H1 (cell line): ENCODE data around the gene KBTBD2. TPM values are rescaled to one million over a fixed set of nuclear protein-coding genes. Genes with fewer than 3 reads are reported as not detected.

Experiments used
- CTCF ChIA-PET: fragments of 300-600 bp; sonication (Branson Sonifier 250); formaldehyde crosslinking; loops from one replicate; lab custom pipeline; 2021; ENCODE audit not compliant: partially characterized antibody; lab: Charles Lee
- POLR2A ChIA-PET: fragments of 300-600 bp; sonication (Branson Sonifier 250); formaldehyde crosslinking; loops from one replicate; lab custom pipeline; 2021; ENCODE audit warnings: inconsistent platforms; ENCODE audit not compliant: partially characterized antibody; lab: Charles Lee
- DNase-seq, 2 experiments: peaks; one replicate each; pipeline versions ENCODE4 v3.0.0 to v3.0.0-alpha.2; 2010 to 2022; ENCODE audit warnings: low spot score in 2 of 2, low read depth in 1 of 2, mixed read lengths in 1 of 2
- FAIRE-seq: peaks from 2 replicates; lab custom pipeline; 2011; peaks lifted over from hg19 to GRCh38; lab: Jason Lieb, UNC
- H2AFZ ChIP-seq: 2 replicates; pipeline ENCODE4 v1.8.1; 2012; ENCODE audit warnings: low read length, inconsistent platforms
- H2AK5ac ChIP-seq: 2 replicates; pipeline ENCODE4 v1.6.1; 2013; ENCODE audit warnings: low read depth, low read length
- H2BK120ac ChIP-seq: replicated peaks from 2 replicates; pipeline ENCODE3; 2013; ENCODE audit warnings: low read depth, low read length, inconsistent platforms
- H2BK12ac ChIP-seq: 2 replicates; pipeline ENCODE4 v1.6.1; 2013; ENCODE audit warnings: low read depth, low read length
- H2BK15ac ChIP-seq: 2 replicates; pipeline ENCODE4 v1.6.1; 2013; ENCODE audit warnings: low read length
- H2BK20ac ChIP-seq: 2 replicates; pipeline ENCODE4 v1.6.1; 2013; ENCODE audit warnings: low read length
- H2BK5ac ChIP-seq: 2 replicates; pipeline ENCODE4 v1.6.1; 2013; ENCODE audit warnings: low read depth, low read length
- H3K14ac ChIP-seq: 2 replicates; pipeline ENCODE4 v1.6.1; 2013; ENCODE audit warnings: inconsistent platforms; ENCODE audit not compliant: insufficient read length
- H3K18ac ChIP-seq: 2 replicates; pipeline ENCODE4 v1.6.1; 2013; ENCODE audit warnings: low read length; ENCODE audit errors: extremely low read depth
- H3K23ac ChIP-seq: 2 replicates; pipeline ENCODE4 v1.6.1; 2013; ENCODE audit warnings: inconsistent platforms; ENCODE audit not compliant: insufficient read length
- H3K23me2 ChIP-seq: 2 replicates; pipeline ENCODE4 v1.6.1; 2013; ENCODE audit warnings: low read depth, low read length
- H3K27ac ChIP-seq: 2 replicates; pipeline ENCODE4 v1.6.1; 2011; ENCODE audit warnings: low read depth, low read length, inconsistent platforms
- H3K27me3 ChIP-seq, 4 experiments: replicated peaks in 1 of 4; 1 replicate in 1 of 4; 2 replicates in 3 of 4; pipeline versions ENCODE4 v1.6.1 to v1.8.1; 2011 to 2013; ENCODE audit warnings: low read length in 3 of 4, mild to moderate bottlenecking in 3 of 4, inconsistent platforms in 2 of 4, mixed read lengths in 2 of 4, moderate library complexity in 1 of 4; ENCODE audit not compliant: control insufficient read depth in 3 of 4, insufficient read depth in 3 of 4; ENCODE audit errors: extremely low read depth in 1 of 4
- H3K36me3 ChIP-seq, 4 experiments: 2 replicates each; pipeline versions ENCODE4 v1.6.1 to v1.8.1; 2011 to 2013; ENCODE audit warnings: mild to moderate bottlenecking in 4 of 4, low read length in 3 of 4, moderate library complexity in 2 of 4, control low read depth in 1 of 4, inconsistent platforms in 1 of 4; ENCODE audit not compliant: insufficient read depth in 4 of 4, control insufficient read depth in 2 of 4
- H3K4ac ChIP-seq: replicated peaks from 2 replicates; pipeline ENCODE3; 2013; ENCODE audit warnings: low read length, low read depth, mixed read lengths, inconsistent platforms; ENCODE audit not compliant: insufficient read length
- H3K4me1 ChIP-seq, 4 experiments: replicated peaks in 1 of 4; 1 replicate in 1 of 4; 2 replicates in 3 of 4; pipeline versions ENCODE4 v1.6.1 to v1.8.1; 2011 to 2013; ENCODE audit warnings: low read length in 3 of 4, inconsistent platforms in 2 of 4, mixed read lengths in 1 of 4; ENCODE audit not compliant: insufficient read depth in 4 of 4, control insufficient read depth in 3 of 4
- H3K4me2 ChIP-seq, 2 experiments: 2 replicates each; pipeline versions ENCODE4 v1.6.1 to v1.8.1; 2011 to 2013; ENCODE audit warnings: low read depth in 2 of 2, low read length in 2 of 2, control low read depth in 1 of 2, inconsistent platforms in 1 of 2, mild to moderate bottlenecking in 1 of 2; ENCODE audit not compliant: insufficient read depth in 1 of 2
- H3K4me3 ChIP-seq, 4 experiments: fragments of 200-600, 300-600 bp in 1 of 4; sonication (generic), shearing (Covaris generic), sonication (Bioruptor Twin) in 1 of 4; 2 replicates each; pipeline versions ENCODE4 v1.5.1 to v1.8.1; 2011 to 2016; ENCODE audit warnings: low read length in 4 of 4, low read depth in 3 of 4, control low read depth in 2 of 4, inconsistent platforms in 2 of 4, mild to moderate bottlenecking in 2 of 4, mixed read lengths in 1 of 4, moderate library complexity in 1 of 4; ENCODE audit not compliant: insufficient read depth in 2 of 4; ENCODE audit errors: extremely low read depth in 1 of 4
- H3K56ac ChIP-seq: replicated peaks from 2 replicates; pipeline ENCODE3; 2013; ENCODE audit warnings: low read depth, mild to moderate bottlenecking, mixed read lengths, low read length, inconsistent platforms; ENCODE audit not compliant: insufficient read length
- H3K79me1 ChIP-seq: 2 replicates; pipeline ENCODE4 v1.6.1; 2013; ENCODE audit warnings: low read depth, low read length, control low read depth
- H3K79me2 ChIP-seq, 2 experiments: 2 replicates each; pipeline versions ENCODE4 v1.6.1 to v1.8.1; 2012 to 2013; ENCODE audit warnings: low read length in 2 of 2, mild to moderate bottlenecking in 2 of 2, inconsistent platforms in 1 of 2; ENCODE audit not compliant: insufficient read depth in 2 of 2, control insufficient read depth in 1 of 2
- H3K9ac ChIP-seq, 4 experiments: replicated peaks in 1 of 4; 1 replicate in 1 of 4; 2 replicates in 3 of 4; pipeline versions ENCODE4 v1.6.1 to v1.8.1; 2011 to 2013; ENCODE audit warnings: low read depth in 3 of 4, low read length in 3 of 4, control low read depth in 2 of 4, mild to moderate bottlenecking in 2 of 4, moderate library complexity in 2 of 4, inconsistent platforms in 1 of 4; ENCODE audit errors: extremely low read depth in 1 of 4
- H3K9me3 ChIP-seq, 2 experiments: 2 replicates each; pipeline versions ENCODE4 v1.6.1 to v1.8.1; 2012 to 2013; ENCODE audit warnings: mild to moderate bottlenecking in 2 of 2, moderate library complexity in 2 of 2, control low read depth in 1 of 2, inconsistent platforms in 1 of 2, low read depth in 1 of 2, low read length in 1 of 2, mixed read lengths in 1 of 2; ENCODE audit not compliant: insufficient read depth in 2 of 2
- H4K20me1 ChIP-seq, 2 experiments: replicated peaks in 1 of 2; 2 replicates each; pipeline versions ENCODE3 to v1.8.1; 2011 to 2013; ENCODE audit warnings: inconsistent platforms in 2 of 2, low read length in 2 of 2, mild to moderate bottlenecking in 1 of 2; ENCODE audit not compliant: insufficient read depth in 2 of 2, control insufficient read depth in 1 of 2
- H4K5ac ChIP-seq: 2 replicates; pipeline ENCODE4 v1.6.1; 2013; ENCODE audit warnings: low read length, low read depth, mixed read lengths, inconsistent platforms; ENCODE audit not compliant: insufficient read length
- H4K8ac ChIP-seq: 2 replicates; pipeline ENCODE4 v1.8.0; 2013; ENCODE audit warnings: mild to moderate bottlenecking, moderate library complexity, low read length, inconsistent platforms; ENCODE audit not compliant: insufficient read depth; ENCODE audit errors: extremely low read depth
- H4K91ac ChIP-seq: replicated peaks from 2 replicates; pipeline ENCODE3; 2013; ENCODE audit warnings: low read length, mixed read lengths, inconsistent platforms; ENCODE audit not compliant: insufficient read length
- KDM5A ChIP-seq: fragments of 200-600 bp; IDR thresholded peaks from 2 replicates; pipeline ENCODE4 v1.7.1; 2012; ENCODE audit warnings: mild to moderate bottlenecking, low read length, inconsistent platforms, mixed read lengths
- SIN3A ChIP-seq, 2 experiments: IDR thresholded peaks in 1 of 2; conservative IDR thresholded peaks in 1 of 2; 2 replicates each; pipeline ENCODE4 v1.6.1; 2011 to 2012; ENCODE audit warnings: low read length in 2 of 2, improper control_type of control experiment in 1 of 2, low read depth in 1 of 2, mild to moderate bottlenecking in 1 of 2
- WGBS, 2 experiments: shearing (Covaris generic) in 1 of 2; methylation state at CpG; one replicate each; pipeline versions ENCODE4 v1.1.6 to v1.1.7; 2013 to 2015; ENCODE audit warnings: low lambda C conversion rate in 2 of 2, mixed read lengths in 2 of 2, inconsistent platforms in 1 of 2, low coverage in 1 of 2, missing lambda C conversion rate in 1 of 2; ENCODE audit not compliant: insufficient replicate concordance in 2 of 2, insufficient coverage in 1 of 2, insufficient read length in 1 of 2; ENCODE audit errors: extremely low coverage in 1 of 2, missing lambda C conversion rate in 1 of 2; 5-methylcytosine and 5-hydroxymethylcytosine counted together
- polyA plus RNA-seq, 7 experiments: library from polyadenylated mRNA; depleted of rRNA in 3 of 7; stranded (reverse) in 5 of 7; unstranded in 2 of 7; fragments of >200 nt in 5 of 7; fragments of 200-250 nt in 2 of 7; gene quantifications; 1 replicate in 5 of 7; 2 replicates in 1 of 7; 4 replicates in 1 of 7; pipeline versions ENCODE4 v1.2.1 to v1.2.3, GENCODE V29; 2011 to 2013; ENCODE audit warnings: missing spikeins in 2 of 7, mixed read lengths in 2 of 7
- total RNA-seq: library from RNA; stranded (reverse); fragmentation: NEBNext Ultra II Directional; extraction: Animal tissue kit (Norgen Biotek cat#: 25700); gene quantifications from 2 replicates; pipeline ENCODE4 v1.2.1, GENCODE V29; 2021

The KBTBD2 gene
- total and polyA plus RNA-seq, 2 of the 8 experiments (the other 6 are each of a cell fraction or from before 2014, with no cell fraction given) = 13.1 to 25.7 TPM

DNA sequence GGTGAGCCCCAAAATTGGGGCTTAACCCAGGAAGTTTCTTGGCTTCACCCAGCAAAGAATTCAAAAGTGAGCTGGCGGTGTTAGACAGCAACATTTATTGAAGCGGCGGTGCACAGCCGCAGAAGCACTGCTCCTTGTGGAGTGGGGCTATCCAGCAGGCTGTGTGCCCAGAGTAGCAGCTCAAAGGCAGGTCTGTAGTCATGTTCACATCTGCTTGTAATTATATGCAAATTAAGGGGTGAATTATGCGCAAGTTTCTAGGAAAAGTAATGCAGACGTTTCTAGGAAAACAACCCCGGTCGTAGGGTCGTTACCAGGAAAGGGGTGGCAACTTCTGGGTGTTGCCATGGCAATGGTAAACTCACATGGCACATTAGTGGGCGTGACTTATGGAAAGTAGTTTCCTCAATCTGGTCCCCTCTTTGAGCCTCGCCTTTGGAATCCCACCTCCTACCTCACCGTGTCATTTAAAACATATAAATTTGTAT lies 13.7 kb upstream of the KBTBD2 start:
- no peaks in the 10 kb centered on the region; a peak in 1 of 7 replicates for H3K27me3 ChIP-seq
- no peak overlapping the region for H4K91ac ChIP-seq
- no peak overlapping the region for H3K56ac ChIP-seq
- H4K8ac ChIP-seq = no peak overlapping the region
- peak overlapping the region; percentile 72 for H4K5ac ChIP-seq
- H3K18ac ChIP-seq = no peak overlapping the region
- no peak overlapping the region for H3K23ac ChIP-seq
- no peak overlapping the region for H2BK120ac ChIP-seq
- 33% methylated on average over 12 of the region's 12 CpGs; no CpG with 5 or more reads in 1 of the 2 experiments for WGBS, 2 experiments
- H2BK12ac ChIP-seq = no peak overlapping the region
- no peaks in the 10 kb centered on the region for H4K20me1 ChIP-seq
- peaks cover 0 to 4% (median 0%) of the 10 kb centered on the region in 4 experiments; a peak in 2 of 7 replicates for H3K4me1 ChIP-seq
- peak overlapping the region; percentile 65 to 81 for H3K4me2 ChIP-seq
- H3K4ac ChIP-seq = no peak overlapping the region
- 0 out of 2 replicates have a peak, but pooled peaks cover 2% of the 10 kb centered on the region for H3K23me2 ChIP-seq
- no peak overlapping the region for H2BK5ac ChIP-seq
- H3K4me3 ChIP-seq = peak overlapping the region; percentile 6 to 61 (median 37); a peak in 5 of 8 replicates
- peak; percentile 57 to 64; a peak in 1 of 4 replicates for TF ChIP-seq SIN3A (conservative IDR thresholded peaks at IDR 0.05 in 1 of 2, IDR thresholded peaks at IDR 0.05 in 1 of 2; ENCODE audit: low read depth in 1 of 2, low read length in 2 of 2)
- TF ChIP-seq KDM5A = no peak
- H2BK20ac ChIP-seq = no peak overlapping the region
- H3K9ac ChIP-seq = no peak overlapping the region
- CTCF ChIA-PET = interaction anchor here (0.6 to 1.7 kb wide), 4 partner anchors 12 to 141 kb away, joined by 3 read pairs; no protein-coding TSS in a partner anchor
- DNase-seq (peak in 1 of 2 experiments; percentile 68), FAIRE-seq (peak; percentile 89)
- no peaks in the 10 kb centered on the region for H3K79me2 ChIP-seq
- H3K9me3 ChIP-seq = no peaks in the 10 kb centered on the region
- no peak overlapping the region for H3K14ac ChIP-seq
- POLR2A ChIA-PET = interaction anchor here (1.6 to 2.9 kb wide), 2 partner anchors 13 to 17 kb away, joined by 3 to 21 read pairs; partner anchors contain the start of gene KBTBD2
- H3K79me1 ChIP-seq = no peaks in the 10 kb centered on the region
- H3K36me3 ChIP-seq = no peaks in the 10 kb centered on the region
- no peak overlapping the region for H2AFZ ChIP-seq
- H2BK15ac ChIP-seq = no peak overlapping the region
- no peak overlapping the region for H3K27ac ChIP-seq
- no peak overlapping the region for H2AK5ac ChIP-seq
